K562 (cell line): Measurements from ENCODE around the gene CCDC85B. TPM values are rescaled to one million over a fixed set of nuclear protein-coding genes. Genes with fewer than 3 reads are reported as not detected.
A peak's percentile ranks its signal among the peaks of the same experiment; 100 is the strongest.

ENCODE experiments used
- ATF4 ChIP-seq: fragments of 450-650 bp; formaldehyde crosslinking; IDR thresholded peaks from 2 replicates; pipeline ENCODE4 v1.4.0; 2022; ENCODE audit warnings: mild to moderate bottlenecking, moderate library complexity
- BDP1 ChIP-seq: IDR thresholded peaks from 3 replicates; pipeline ENCODE4 v1.6.1; 2011; ENCODE audit not compliant: insufficient read length, insufficient read depth
- CTBP1 ChIP-seq: fragments of 450-650 bp; IDR thresholded peaks from 2 replicates; pipeline ENCODE4 v1.6.1; 2016; ENCODE audit warnings: borderline replicate concordance
- NFIC ChIP-seq: fragments of 450-650 bp; IDR thresholded peaks from 2 replicates; pipeline ENCODE4 v1.6.1; 2017; ENCODE audit warnings: mild to moderate bottlenecking, inconsistent platforms
- REST ChIP-seq, 2 experiments: fragments of 450-650 bp; formaldehyde crosslinking in 1 of 2; IDR thresholded peaks; 2 replicates each; pipeline versions ENCODE4 v1.4.0 to v1.6.1; 2014 to 2020; ENCODE audit warnings: mild to moderate bottlenecking in 2 of 2, borderline replicate concordance in 1 of 2, low read depth in 1 of 2
- ZBTB8A ChIP-seq: fragments of 450-650 bp; IDR thresholded peaks from 2 replicates; pipeline ENCODE4 v1.6.1; 2018; ENCODE audit warnings: mild to moderate bottlenecking, moderate library complexity; ENCODE audit not compliant: partially characterized antibody
- ZNF589 ChIP-seq: fragments of 200-800 bp; sonication (Bioruptor generic); IDR thresholded peaks from 2 replicates; pipeline ENCODE4 v1.6.1; 2016; ENCODE audit warnings: low read depth, missing genetic modification characterization, missing compliant biosample characterization
- polyA plus RNA-seq, 8 experiments: library from polyadenylated mRNA; depleted of rRNA in 4 of 8; stranded (reverse) in 5 of 8; unstranded in 3 of 8; fragments of >200 nt; fragmentation: Nextera tagmentation in 2 of 8; fragmentation: Illumina TruSeq in 1 of 8; extraction: Ambion mirVana in 2 of 8; extraction: Trizol in 1 of 8; gene quantifications; 2 replicates each; pipeline versions ENCODE4 v1.2.1 to v1.2.3, GENCODE V29; 2011 to 2014; ENCODE audit warnings: inconsistent platforms in 1 of 8, missing spikeins in 1 of 8
- total RNA-seq, 7 experiments: library from RNA; depleted of rRNA in 6 of 7; stranded (reverse); fragments of >200 nt in 6 of 7; fragmentation: Illumina TruSeq in 2 of 7; extraction: Trizol in 2 of 7; gene quantifications; 2 replicates each; pipeline versions ENCODE4 v1.2.1 to v1.2.3, GENCODE V29; 2011 to 2021; ENCODE audit warnings: low replicate concordance in 1 of 7

The CCDC85B gene
- total and polyA plus RNA-seq, 9 of the 15 experiments (the other 6 are each of a cell fraction or from before 2014, with no cell fraction given) = 0.14 to 138 (median 6.2) TPM

GRCh38 chr11:65911682-65912568, 21.5 kb downstream of the CCDC85B start (continued):
- peak; percentile 87 for TF ChIP-seq REST (IDR thresholded peaks at IDR 0.05; ENCODE audit: borderline replicate concordance)
- TF ChIP-seq REST (CRISPR knock-in tag; IDR thresholded peaks at IDR 0.05; ENCODE audit: low read depth) = no peak
- no peak for TF ChIP-seq ZBTB8A
- TF ChIP-seq CTBP1 = peak; percentile 65; the same call in 1 of the 2 replicates
- TF ChIP-seq BDP1 = no peak
- no peak for TF ChIP-seq ATF4 (CRISPR knock-in tag)
- TF ChIP-seq ZNF589 (CRISPR knock-in tag) = 0 out of 2 replicates have a peak, but pooled peaks have one; percentile 41
- 0 out of 2 replicates have a peak, but pooled peaks have one; percentile 34 for TF ChIP-seq NFIC
